GM18909 (cell line): ENCODE measurements around the gene NT5C2.
A peak's percentile ranks its signal among the peaks of the same experiment; 100 is the strongest.
"Not testable (repeated sequence)": the region's sequence is repeated elsewhere in the genome, so short reads cannot be mapped to it uniquely, and the experiment has no call there.

Experiments
- ATAC-seq: cut with Tn5 transposase; IDR thresholded peaks from one replicate; pipeline ENCODE4 v1.9.1; 2021; ENCODE audit warnings: mild to moderate bottlenecking; ENCODE audit not compliant: unreplicated experiment, poor library complexity

NT5C2 gene

DNA sequence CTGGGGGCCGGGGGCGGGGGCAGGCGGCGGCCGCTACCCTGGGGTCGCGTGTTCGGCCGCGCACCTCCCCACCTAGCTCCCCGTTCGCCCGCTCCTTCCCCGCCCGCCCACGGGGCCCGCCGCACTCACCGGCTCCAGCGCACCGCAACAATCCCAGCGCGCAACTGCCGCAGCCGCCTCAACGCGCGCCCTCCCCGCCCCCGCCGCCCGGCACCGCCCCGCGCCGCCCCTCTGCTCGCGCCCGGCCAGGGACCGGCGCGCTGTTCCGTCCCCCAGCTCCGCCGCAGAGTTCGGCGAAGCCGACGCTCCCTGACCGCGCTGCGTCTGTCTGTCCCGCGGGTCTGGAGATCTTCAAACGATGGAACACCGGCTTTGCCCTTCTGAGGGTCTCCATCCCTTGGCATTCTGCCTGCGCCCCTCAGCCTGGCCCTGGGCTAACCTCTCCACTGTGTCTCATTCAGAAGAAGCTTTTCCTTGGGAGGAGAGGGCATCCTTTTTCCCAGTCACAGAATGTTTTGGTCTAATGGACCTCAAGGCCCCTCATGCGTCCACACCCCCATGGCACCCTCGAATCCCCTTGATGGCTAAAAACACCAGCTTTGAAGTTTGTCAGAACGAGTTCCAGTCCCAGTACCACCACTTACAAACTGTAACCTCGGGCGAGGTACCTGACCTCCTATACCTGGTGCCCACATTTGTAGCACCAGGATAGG, at the start of gene NT5C2:
Gene NT5C2 (minus strand): TSS at position 166 of the 713 bp plus-strand sequence. CDS start 18,314 bp downstream, outside the sequence.
- peak; percentile 71 for ATAC-seq

DNA sequence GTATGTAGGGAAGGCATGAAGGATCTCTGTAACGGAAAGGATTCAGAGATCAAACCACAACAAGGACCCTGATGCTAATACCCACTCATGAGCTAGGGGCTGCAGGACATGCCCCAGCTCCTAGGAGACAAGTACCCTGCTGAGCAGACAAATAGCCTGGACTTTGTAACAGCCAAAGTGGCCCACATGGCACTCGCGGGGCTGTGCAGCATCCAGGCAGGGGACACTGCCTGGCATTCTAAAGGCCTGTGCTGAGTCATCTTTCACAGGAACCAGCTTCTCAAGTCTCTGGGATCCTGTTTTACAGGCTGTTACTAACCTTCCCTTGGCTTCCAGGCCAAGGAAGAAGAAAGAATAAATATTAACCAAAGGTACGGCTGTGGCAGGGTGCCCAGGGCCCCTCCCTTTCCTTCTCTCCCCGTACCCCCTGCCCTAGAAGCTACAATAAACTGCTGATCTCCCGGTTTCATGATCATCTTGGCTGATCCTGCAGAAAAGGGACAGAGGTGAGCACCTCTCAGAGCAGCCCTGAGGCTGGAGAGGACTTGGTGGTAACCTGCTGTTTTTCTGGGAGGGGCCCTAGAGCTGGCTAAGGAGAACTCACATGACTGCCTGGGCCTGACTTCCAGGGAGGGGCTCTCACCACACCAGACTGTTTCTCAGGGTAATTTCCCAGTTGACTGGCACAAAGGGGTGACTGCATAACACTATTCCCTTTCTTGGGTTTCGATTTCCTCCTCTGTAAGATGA, 48.4 kb upstream of the NT5C2 start:
- ATAC-seq = no peak

DNA sequence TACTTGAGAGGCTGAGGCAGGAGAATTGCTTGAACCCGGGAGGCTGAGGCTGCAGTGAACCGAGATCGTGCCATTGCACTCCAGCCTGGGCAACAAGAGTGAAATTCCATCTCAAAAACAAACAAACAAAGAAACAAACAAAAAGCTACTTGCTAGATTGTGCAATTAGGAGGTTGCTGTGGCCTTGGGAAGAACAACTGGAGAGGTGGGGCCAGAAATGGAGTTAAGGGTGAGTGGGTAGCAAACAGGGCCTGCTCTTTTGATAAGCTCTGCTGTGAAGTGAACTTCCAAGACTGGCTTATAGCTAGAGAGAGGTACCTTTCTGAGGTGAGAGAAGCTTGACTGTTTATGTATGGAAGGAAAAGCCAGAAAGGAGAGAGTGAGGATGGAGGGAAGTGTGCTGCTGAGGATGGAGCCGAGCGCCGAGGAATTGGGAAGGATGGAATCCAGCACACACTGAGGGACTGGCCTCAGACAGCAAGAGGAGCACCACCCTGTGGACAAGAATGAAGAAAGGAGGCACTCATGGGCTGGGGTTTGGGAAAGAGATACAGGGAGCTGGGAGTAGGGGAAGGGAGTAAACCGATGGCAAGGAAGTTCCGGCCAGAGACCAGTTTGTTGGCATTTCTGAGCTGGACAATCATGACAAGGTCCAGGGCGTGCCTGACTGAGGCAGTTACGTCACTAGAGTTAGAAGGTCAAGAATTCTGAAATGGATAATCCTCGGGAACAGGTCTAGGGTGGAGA, 45.6 kb upstream of the NT5C2 start:
- no peak for ATAC-seq

DNA sequence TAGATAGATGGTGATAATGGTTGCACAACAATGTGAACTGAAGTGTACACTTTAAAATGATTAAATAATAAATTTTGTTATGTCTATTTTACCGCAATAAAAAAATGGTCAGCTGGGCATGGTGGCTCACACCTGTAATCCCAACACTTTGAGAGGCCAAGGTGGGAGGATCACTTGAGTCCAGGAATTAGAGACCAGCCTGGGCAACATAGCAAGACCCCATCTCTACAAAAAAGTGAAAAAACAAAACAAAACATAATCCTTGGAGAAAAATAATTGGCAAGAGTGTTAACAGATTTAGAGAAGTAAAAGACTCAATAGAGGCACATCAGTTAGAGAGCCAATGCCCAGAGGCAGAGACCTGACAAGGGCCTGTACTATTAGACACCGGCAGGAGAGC, 42.7 kb upstream of the NT5C2 start:
- no peak for ATAC-seq

DNA sequence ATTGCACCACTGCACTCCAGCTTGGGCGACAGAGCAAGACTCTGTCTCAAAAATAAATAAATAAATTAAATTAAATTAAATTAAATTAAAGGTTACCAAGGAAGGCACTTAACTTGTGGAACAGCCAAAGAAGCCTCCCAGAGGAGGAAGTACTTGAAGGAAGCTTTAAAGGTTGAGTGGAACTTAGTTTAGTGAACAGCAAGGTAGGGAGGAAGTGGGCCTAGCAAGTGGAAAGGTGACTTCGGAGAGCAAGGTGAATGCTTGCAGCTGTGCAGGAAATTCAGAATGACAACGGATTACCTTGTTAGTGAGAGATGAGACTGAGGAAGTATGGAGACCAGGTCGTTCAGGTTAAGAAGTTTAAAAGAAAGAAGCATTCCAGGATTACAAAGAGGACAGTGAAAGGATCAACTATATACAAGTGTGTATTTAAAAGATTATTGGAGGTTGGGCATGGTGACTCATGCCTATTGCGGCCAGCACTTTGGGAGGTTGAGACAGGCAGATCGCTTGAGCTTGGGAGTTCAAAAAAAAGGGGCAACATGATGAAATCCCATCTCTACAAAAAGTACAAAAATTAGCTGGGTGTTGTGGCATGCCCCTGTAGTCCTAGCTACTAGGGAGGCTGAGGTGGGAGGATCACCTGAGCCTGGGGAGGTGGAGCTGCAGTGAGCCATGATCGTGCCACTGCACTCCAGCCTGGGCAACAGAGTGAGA, 39.9 kb upstream of the NT5C2 start:
- no peak for ATAC-seq

DNA sequence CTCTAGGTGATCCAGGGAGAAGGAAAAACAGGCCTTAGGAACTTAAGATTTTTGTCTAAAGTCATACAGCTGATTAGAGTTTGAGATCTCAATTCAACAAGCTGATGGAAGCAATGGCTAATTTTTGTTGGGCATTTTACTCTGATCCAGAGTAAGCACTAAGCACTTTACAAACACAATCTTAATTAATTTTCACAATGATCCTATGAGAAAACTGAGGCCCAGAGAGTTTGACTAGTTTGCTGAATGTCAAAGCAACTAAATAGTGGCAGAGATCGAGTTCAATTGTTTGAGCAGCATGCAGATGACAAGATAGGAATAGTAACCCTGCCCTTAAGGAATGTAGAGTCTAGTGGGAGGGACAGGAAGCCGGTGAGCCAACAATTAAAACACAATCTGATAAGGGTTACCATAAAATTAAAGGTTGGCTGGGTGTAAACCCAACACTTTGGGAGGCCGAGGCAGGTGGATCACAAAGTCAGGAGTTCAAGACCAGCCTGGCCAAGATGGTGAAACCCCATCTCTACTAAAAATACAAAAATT, 39.1 kb upstream of the NT5C2 start:
- no peak for ATAC-seq

DNA sequence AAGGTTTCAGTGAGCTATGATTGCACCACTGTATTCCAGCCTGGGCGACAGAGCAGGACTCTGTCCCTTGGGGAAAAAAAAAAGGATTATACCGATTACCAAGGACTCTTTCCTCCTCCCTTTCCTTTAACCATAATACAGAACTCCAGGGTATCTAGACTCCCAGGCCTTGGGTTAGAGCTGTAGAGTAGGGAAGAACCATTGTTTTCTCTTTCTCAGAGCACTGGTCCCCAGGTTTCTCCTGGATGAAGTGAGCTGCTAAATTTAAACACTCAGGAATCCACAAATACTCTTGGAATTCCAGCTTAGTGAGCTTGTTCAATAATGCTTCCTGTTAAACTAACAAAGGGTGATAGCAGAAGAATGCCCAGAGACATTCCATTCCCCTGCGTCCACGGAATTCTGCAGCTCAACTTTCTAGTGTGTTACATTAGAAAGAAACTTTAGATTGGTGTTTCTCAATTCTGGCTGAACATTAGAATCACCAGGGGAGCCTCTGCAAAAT, 38.0 kb upstream of the NT5C2 start:
- no peak for ATAC-seq

DNA sequence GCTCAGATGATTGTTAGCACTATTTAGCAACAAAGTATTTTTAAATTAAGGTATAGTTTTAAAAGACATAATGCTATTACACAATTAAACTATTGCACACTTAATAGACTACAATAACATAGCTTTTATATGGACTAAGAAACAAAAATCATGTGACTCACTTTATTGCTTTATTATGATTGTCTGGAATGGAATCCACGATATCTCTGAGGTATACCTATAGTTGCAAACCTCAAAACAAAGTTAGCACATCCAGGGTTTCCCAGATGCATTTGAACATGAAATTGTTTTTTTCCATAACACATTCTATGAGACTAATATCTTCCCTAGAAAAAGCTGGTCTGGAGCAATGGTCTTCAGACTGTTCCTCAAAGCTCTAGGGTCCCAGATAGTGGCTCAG, 34.3 kb upstream of the NT5C2 start:
- no peak for ATAC-seq

DNA sequence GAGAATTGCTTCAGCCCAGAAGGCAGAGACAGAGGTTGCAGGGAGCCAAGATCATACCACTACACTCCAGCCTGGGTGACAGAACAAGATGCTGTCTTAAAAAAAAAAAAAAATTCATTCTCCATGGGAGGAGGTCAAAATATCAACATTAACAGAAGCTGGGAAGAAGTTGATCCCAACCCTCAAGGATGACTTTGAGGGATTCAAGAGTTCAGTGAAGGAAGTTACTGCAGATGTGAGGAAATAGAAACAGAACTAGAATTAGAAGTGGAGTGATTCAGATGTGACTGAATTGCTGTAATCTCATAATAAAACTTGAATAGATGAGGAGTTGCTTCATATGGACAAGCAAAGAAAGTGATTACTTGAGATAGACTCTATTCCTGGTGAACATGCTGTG, 32.9 kb upstream of the NT5C2 start:
- ATAC-seq = no peak

DNA sequence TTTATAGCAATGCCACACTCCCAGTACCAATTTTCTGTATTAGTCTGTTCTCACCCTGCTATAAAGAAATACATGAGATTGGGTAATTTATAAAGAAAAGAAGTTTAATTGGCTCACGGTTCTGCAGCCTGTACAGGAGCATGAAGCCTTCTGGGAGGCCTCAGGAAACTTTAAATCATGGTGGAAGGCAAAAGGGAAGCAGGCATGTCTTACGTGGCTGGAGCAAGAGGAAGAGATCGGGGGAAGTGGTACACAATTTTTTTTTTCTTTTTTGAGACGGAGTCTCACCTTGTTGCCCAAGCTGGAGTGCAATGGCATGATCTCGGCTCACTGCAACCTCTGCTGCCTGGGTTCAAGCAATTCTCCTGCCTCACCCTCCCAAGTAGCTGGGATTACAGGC, 31.6 kb upstream of the NT5C2 start:
- ATAC-seq = not testable (repeated sequence)

DNA sequence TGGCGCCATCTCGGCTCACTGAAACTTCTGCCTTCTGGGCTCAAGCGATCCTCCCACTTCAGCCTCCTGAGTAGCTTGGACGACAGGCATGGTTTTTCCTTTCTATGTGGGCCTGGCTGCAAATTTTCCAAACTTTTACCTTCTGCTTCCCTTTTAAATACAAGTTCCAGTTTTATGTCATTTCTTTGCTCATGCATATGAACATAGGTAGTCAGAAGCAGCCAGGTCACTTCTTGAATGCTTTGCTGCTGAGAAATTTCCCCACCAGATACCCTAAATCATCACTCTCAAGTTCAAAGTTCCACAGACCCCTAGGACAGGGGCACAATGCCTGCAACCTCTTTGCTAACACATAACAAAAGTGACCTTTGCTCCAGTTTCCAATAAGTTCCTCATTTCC, 31.1 kb upstream of the NT5C2 start:
- no peak for ATAC-seq

DNA sequence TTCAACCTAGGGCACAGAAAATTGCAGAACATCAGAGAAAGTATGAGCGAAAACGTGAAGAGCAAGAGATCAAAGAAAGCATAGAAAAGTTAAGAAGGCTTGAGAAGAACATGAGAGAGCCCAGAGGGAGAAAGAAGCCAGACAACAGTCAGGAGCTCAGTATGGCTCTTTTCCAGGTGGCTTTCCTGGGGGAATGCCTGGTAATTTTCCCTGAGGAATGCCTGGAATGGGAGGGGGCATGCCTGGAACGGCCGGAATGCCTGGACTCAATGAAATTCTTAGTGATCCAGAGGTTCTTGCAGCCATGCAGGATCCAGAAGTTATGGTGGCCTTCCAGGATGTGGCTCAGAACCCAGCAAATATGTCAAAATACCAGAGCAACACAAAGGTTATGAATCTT, 23.3 kb upstream of the NT5C2 start:
- ATAC-seq = not testable (repeated sequence)

DNA sequence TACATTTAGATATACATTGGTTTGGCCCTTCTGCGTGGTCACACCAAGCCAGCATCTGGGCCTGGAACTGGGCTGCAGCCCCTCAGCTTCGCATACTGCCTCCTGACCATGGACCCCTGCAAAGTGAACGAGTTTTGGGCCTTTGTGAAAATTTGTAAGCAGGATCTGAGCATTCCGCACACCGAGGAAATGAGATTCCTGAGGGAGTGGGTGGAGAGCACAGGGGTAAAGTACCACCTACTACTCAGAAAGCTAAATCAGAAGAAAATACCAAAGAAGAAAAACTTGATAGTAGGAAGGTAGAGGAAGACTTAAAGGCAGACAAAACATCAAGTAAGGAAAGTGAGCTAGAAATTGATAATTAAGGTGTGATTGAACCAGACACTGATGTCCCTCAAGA, 22.5 kb upstream of the NT5C2 start:
- no peak for ATAC-seq

DNA sequence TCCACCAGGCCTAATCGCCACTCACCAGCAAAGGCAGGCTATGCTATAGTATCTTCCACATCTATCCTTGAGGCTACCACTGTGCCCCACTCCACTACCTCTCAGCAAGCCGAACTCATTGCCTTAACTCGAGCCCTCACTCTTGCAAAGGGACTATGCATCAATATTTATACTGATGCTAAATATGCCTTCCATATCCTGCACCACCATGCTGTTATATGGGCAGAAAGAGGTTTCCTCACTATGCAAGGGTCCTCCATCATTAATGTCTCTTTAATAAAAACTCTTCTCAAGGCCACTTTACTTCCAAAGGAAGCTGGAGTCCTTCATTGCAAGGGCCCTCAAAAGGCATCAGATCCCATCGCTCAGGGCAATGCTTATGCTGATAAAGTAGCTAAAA, 17.2 kb upstream of the NT5C2 start:
- ATAC-seq = not testable (repeated sequence)

DNA sequence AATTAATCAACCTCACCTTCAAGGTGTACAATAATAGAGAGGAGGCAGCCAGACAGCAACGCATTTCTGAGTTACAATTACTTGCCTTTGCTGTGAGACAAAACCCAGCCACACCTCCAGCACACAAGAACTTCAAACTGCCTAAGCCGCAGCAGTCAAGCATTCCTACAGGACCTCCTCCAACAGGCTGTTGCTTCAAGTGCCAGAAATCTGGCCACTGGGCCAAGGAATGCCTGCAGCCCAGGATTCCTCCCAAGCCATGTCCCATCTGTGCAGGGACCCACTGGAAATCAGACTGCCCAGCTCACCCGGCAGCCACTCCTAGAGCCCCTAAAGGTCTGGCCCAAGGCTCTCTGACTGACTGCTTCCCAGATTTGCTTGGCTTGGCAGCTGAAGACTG, 14.6 kb upstream of the NT5C2 start:
- not testable (repeated sequence) for ATAC-seq

DNA sequence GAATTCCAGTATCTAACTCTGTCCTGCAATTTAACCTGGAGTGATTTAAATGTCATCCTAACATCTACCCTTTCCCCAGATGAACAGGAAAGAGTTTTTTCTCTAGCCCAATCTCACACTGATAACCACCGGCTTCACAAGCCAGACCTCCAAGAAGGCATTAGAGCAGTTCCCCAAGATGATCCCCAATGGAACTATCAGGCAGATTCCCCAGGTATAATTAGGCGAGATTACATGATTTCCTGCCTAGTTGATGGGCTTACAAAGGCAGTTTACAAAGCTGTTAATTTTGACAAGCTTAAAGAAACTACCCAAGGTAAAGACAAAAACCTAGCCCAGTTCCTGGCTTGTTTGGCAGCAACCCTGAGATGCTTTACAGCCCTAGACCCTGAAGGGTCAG, 14.1 kb upstream of the NT5C2 start:
- no peak for ATAC-seq

DNA sequence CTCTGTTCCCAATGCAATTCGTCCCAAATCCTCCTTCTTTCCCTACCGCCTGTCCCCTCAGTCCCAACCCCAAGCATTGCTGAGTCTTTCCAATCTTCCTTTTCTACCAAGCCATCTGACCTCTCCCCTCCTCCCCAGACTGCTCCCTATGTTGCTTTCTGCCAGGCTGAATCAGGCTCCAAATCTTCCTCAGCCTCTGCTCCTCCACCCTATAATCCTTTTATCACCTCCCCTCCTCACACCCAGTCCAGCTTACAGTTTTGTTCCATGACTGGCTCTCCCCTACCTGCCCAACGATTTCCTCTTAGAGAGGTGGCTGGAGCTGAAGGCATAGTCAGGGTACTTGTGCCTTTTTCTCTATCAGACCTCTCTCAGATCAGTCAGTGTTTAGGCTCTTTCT, 13.6 kb upstream of the NT5C2 start:
- not testable (repeated sequence) for ATAC-seq

DNA sequence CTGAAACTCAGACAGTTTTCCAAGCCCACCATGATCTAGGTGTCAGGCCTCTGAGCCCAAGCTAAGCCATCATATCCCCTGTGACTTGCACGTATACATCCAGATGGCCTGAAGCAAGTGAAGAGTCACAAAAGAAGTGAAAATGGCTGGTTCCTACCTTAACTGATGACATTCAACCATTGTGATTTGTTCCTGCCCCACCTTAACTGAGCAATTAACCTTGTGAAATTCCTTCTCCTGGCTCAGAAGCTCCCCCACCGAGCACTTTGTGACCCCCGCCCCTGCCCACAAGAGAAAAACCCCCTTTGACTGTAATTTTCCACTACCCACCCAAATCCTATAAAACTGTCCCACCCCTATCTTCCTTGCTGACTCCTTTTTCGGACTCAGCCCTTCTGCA, 12.3 kb upstream of the NT5C2 start:
- ATAC-seq = not testable (repeated sequence)

DNA sequence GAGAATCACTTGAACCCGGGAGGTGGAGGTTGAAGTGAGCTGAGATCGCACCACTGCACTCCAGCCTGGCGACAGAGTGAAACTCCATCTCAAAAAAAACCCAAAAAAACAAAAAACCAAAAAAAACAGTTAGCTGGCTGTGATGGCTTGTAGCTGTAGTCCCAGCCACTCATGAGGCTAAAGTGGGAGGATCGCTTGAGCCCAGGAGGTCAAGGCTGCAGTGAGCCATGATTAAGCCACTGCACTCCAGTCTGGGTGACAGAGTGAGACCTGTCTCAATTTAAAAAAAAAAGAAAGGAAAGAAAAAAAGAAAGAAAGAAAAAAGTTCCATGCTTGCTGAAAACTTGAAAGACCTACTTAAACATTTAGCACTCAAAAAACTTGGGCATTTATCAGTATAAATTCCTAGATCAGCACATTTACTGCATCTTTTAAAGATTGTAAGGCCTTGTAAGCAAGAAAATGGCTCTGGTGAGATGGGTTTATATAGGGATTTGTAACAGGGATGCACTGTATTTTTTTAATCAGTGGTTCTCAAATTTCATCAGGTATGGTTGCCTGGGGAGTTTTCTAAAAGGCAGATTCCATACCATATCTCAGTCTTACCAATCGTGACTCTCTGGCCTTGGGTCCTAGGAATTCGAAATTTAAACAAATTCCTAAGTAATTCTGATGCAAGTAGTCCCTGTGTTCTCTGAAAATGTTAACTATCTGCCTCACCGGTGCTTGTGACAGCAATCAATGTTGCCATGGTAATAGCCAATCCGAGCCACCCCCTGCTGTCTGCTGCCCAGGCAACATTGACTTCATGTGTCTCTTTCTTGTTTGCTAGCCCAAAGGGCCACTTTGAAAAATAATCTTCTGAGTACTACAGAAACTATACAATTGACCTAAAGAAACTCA, 11.5 kb upstream of the NT5C2 start:
- ATAC-seq = no peak
